HG02885 (cell line): ENCODE measurements around the gene RAVER2.

Source experiments
- ATAC-seq: cut with Tn5 transposase; IDR thresholded peaks from one replicate; pipeline ENCODE4 v1.9.1; 2021; ENCODE audit warnings: mild to moderate bottlenecking; ENCODE audit not compliant: unreplicated experiment, poor library complexity

RAVER2 gene

DNA sequence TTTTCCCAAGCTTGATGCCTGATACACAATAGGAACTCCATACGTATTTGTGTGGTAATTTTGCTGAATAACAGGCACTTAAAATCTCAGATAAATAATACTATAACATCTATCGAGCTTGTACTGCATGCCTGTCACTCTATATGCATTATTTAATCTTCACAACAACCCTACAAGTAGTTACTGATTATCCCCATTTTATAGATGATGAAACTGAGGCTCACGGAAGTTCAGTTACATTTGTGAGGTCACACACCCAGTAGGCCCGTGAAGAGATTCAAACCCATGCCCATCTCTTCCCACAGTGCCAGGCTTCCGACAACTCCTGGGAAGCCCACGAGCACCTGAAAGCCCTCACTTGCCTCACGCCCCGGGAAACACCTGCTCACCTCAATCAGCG, 98.8 kb downstream of the RAVER2 start:
- no peak for ATAC-seq

DNA sequence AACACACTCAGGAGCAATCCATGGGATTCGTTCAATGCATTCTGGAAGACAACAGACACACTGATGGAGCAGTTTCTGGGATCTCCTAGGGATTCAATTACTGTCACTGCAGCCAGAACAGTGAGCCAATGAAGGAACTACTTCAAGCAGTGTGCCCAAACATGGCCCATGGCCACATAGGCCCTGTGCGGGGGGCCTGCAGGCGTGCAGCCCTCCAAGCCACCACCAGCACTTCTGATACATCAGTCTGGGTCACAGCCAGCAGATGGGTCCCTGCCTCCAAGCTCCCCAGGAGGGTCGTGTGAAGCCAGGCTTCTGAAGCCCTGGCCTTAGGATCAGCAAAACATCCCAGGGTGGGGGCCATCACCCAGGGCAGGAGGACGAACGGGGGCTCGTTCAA, 99.3 kb downstream of the RAVER2 start:
- ATAC-seq = no peak

DNA sequence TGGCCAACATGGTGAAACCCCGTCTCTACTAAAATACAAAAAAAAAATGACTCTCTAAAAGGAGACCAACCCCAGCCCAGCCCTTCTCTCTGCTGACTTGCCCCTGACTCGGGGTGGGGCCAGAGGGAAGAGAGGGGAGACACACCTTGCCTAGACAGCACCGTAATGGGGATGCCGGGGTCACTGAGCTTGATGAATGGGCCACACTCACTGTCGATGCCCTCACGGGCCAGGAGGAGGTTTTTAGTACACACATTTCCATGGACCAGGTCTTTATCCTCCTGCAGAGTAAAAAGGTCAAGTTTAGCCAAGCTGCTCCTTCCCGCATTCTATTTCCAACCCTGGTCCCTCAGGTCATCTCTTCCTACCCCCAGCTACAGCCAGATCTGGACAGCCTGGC, 99.7 kb downstream of the RAVER2 start:
- ATAC-seq = no peak

DNA sequence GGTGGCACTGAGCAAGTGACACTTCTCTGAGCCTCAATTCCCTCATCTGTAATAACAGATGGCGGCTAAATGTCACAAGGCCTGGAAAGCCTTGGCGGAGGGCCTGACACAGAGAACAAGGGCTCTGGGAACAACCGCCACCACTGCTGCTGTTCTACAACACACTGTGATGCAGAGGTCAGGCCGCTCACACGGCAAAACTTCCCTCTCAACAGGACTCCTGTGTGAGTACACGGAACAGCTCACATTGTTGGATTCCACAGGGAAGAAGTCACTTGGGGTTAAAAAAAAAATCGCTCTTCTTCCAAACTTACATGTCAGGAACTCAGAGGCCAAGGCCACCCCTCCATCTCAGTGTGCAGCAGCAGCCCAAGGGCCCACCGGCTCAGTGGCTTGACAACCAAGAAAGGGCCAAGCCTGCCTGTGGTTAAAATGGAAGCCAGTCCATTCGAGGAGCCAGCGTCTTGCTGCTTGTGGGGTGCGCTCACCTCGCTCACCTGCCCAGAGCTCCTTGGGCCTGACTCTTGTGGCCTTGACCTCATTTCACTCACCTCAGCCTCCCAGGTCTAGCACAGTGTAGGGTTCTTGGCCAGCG, 101.1 kb downstream of the RAVER2 start:
- ATAC-seq = no peak

DNA sequence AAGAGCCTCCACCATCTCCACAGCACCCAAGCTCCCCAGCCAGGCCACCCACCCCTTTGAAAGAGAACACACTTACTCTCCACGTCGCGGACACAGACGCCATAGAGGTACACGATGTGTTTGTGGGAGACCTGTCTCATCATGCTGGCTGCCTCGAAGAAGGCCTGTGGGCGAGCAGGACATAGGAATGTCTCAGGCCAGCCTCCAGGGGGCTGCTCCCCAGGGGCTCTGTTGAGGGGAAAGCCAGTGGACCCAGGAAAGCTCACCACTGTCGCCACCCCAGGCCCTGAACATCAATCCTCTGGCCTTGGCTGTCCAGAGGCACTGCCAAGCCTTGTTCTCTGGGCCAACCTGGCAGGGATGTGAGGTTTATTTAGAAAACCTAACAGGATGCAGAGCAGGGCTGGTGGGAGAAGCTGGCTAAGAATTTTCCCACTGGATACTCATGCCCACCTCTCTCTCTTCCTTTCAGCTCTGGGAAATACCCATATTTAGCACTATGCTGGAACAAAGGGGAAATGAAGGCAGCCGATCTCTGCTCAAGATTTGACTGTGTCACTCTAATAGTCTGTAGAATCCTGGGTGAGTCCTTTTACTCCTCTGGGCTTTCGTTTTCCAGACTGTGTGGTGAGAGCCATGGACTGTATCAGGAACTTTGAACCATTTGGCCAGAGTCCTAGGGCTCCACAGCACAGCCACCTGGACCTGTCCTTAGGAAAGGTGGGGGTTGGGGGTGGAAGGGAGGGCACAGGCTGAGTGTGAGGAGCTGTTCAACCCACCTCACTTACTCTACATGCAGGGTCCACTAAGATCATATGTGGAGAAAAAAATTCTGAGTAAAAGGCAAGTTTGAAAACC, 101.9 kb downstream of the RAVER2 start:
- no peak for ATAC-seq

DNA sequence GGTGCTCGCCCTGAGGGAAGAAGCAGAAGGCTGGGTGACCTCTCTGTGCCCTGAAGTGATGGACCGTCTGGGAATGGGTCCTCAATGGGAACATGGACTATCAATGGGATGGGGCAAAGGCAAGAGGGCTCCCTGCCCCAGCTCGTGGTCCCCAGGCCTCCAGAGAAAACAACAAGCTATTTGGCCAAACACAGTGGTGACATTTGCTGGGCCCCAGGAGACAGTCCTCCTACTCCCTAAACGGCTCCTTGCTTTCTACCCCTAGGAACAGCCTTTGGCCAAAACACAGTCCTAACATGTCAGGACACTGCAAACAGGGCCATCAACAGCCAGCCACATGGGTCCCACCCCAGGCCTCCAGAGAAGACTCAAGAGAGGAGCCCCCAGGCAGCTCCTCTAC, 102.8 kb downstream of the RAVER2 start:
- ATAC-seq = no peak

DNA sequence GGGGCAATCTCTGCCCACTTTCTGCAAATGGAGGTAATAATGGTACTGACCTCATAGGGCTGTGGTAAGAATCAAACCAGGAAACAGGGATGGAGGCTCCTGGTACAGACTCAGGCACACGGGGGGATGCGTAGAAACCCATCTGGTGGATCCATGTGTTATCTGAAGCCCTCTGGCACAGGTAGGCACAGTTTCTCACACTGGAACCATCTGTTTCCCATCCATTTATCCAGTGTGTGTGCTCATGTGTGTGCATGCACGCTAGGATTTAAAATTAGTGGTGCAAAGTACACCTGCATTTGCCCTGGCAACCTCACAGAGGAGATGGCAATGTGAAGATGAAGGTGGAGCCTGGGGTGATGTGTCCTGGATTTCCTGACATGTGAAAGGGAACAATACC, 103.3 kb downstream of the RAVER2 start:
- ATAC-seq = no peak

DNA sequence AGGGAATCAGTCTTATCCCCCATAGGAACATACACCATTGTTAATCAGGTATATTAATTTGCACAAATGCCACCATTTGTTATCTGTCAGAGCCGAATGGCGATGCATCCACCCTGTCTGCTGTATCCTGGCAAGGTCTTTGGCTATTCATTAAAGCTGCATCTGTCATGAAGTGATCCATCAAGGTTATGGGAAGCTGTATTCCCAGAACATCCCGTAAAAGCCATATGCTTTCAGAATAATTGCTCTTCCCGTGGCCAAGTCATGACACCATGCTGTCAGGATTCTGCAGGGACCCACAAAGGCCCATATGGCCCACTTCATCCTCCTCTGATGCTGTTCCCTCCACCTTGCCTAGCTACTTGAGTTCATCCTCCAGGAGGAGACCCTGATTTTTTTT, 103.9 kb downstream of the RAVER2 start:
- no peak for ATAC-seq

DNA sequence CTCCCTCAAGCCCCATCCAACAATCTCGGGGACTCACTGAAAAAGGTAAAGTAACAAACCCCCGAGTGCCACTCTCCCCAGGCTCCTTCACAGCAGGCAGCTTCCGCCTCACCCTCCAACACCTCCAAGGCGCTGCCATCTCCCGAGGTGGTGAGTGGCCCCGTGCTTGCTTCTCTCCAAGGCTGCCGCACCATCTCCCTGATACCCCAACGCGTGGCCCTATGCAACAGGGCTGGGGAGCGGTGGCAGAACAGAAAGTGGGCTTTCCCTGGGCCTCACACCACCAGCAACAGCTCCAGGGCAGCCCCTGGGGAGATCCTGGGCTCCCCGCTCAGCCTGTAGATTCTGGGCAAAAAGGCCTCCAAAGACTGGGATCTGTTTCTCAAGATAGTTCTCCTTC, 105.1 kb downstream of the RAVER2 start:
- no peak for ATAC-seq

DNA sequence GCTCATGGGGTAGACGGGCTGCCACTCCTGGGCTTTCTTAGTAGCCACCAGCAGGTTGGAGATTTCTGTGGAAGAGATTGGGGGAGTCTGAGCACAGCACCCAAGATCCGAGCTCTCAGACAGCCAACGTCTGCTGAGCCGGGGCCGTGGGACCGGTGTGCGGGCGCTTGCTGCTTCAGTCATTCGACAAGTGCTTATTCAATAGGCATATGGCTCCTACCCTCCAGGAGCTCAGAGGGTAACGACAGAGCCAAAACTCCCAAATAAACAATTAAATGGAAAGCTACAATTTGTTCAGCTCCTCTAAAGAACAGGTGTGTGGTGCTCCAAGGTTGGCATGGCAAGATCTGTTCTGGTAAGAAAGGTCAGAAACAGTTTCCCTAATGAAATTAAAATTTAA, 106.0 kb downstream of the RAVER2 start:
- ATAC-seq = no peak

DNA sequence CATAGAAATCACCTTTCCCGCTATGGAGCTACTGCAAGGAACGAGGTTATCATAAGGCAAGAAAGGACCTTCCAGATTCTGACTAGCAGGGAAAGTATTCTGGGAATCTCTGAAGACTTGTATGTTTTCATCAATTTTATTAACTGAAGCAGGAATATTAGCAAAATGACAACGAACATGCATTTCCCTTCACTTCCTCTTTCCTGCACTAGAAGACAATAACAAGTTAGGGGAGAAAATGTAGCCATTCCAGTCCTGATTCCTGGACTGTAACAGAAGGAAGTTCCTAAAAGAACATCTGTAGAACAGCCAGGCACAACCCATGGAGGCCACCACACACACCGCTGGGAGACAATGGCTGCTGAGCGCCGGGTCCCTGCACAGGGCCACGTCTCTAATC, 106.8 kb downstream of the RAVER2 start:
- no peak for ATAC-seq

DNA sequence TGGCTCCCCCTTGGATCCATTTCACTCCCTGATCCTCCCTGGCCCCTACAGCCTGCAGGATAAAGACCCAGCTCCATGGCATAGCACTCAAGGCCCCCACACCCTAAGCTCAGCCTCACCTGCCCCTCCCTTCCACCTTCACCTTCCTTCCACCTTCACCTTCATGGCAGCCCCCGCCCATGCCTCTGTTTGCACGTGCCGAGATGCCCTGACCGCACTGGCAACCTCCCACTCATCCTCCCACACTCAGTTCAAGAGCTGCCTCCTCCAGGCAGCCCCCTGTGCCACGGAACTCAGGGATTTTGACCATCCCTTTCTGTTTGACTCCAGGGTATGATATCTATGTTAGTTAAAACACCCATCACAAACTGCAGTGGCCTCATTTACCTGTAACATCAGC, 109.8 kb downstream of the RAVER2 start:
- ATAC-seq = no peak

DNA sequence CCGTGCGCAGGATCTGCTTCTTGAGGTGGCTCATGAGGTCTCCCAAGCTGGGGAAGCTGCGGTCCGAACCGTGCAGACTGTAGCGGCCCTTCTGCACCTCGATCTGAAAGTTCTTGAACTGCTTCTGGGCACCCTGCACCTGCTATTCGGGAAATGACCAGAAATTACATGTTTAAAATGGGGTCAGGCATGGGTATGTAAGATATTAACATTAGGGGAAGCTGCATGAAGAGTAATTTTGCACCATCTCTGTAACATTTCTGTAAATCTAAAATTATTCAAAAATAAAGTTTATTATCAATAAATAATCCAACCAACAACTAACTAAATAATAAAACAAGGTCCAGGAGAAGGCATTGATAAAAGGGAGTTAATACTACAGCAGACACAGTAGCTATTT, 110.7 kb downstream of the RAVER2 start:
- no peak for ATAC-seq

DNA sequence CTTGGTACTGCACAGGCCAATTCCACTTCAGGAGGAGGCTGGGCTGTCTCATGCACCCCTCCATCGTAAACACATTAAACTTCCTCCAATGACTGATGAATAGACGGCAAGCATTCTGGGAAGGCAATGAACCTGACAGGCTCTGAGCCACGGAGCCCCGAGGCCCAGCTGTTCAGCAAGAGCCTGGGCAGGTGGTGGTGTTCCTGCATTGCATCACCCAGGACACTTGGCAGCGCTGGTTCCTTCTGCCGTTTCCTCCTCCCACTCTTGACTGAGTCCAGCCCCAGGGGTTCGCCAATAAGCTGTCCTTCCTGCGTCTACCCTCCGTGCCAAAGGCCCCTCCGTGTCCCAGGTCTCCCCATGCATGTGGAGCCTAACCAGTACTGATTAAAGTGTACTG, 111.7 kb downstream of the RAVER2 start:
- no peak for ATAC-seq

DNA sequence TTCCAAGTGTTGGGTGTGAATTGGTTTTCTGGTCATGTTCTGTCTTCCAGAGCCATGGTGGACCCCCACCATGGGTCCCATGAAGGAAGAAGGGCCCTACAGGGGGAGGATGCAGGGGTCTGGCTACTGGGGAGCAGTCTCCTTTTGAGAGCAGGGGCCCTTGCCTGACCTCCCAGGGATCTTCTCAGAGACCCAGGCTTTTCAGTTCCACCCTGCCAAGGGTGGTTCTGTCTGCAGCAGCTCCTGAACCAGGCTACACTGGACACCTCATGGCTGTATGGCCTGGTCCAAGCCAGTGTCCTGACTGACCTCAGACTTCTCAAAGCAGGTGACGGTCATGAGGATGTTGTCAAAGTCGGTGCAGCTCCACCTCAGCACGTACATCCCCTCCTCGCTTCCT, 112.5 kb downstream of the RAVER2 start:
- ATAC-seq = no peak

DNA sequence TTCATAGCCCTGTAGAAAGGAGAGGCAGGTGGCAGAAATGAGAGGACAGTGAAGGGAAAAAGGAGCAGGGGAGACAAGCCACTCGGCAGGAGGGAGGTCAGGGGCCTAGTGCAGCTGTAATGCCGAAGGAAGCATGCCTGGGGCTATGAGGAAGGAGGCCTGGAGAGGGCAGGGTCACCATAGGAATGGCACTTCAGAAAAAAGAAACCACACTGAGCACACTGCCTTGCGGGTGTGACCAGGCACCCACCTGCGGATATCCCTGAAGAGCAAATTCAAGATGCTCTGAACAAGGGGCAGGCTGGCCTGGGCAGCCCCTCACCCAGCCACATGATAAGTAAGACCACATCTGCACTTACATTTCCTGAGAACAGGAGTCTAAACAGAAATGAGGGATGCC, 116.7 kb downstream of the RAVER2 start:
- no peak for ATAC-seq

DNA sequence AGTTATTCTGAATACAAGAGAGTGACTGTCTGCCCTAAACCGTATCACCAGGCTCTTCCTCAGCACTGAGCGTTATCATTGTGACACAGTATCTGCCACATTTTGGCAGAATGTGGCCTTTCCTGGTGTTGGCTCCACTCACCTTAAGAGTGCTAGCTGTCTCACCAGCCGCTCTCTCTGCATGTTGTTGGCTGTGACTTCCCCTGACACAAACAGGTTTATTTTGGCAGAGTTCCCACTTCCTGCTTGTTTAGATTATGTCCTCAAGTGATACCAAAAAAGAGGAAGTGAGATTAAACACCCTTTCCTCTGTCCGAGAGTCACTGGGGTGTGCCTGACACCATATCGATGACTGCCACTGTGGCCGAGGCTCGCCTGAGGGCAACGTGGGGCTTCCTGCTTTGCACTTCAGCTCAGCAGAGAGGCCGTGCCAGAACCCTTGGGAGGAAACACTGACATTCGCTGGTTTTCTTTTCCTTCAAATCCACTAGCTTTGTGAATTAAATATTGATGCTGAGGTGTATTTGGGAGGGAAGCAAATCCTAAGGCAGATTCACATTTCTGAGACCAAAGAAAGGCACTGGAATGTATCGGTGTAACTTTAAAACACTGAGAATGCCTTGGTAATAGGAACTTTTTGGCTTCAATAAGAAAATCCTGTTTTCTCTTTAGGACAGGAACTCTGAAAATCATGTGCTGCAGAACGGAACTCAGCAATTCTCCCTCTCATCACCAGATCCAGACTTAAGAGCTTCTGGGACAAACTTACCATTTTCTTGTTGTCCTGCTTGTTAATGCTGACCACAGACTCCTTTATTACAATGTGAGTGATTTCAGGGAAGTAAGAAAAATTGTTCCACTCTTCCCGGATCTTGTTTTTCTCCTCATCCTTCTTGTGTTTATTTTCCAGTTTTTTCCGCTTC, 119.4 kb downstream of the RAVER2 start:
- peak; percentile 100 for ATAC-seq

DNA sequence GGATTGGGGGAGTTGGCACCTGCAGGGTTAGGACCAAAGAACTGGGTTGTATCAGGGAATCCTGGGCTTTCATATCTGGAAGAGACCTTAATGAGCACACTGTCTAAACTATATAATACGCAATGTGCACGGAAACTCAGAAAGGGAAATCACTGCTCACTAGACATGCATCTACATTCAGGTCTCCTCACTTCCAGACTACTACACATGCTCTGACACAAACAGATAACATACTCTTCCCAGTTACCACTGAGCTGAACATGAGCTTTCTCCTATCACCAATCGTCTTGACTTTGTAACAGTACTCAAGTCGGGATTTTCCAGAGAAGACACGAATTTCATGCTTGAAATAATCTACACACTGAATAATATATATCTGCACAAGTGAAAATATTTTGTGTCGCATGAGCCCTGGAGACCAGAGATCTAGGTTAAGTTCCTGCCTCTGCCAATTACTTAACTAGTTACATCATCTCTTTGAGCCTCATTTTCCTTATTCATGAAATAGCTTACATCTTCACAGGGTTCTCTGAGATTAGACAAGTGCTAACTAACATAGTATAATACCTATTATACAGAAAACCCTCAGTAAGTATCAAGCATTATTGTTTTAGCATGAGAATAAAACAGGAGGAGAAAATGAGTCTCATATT, 120.4 kb downstream of the RAVER2 start:
- ATAC-seq = no peak

DNA sequence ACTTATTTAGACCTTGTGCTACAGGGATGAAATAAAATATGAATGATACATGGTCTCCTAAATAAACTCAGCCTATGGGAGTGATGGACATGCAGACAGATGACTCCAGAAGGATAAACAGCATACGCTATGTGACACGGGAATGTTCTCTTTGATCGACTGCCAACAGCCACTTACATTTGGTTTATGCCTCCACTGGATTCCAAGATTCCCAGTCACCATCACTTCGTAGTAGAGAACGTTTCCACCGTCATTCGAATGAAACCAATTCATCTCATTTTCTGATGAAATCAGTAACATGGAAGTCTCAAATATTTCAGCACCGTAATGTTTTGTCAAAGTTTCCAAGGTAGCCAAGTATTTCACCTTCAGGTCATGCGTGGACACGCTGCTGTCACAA, 121.8 kb downstream of the RAVER2 start:
- no peak for ATAC-seq

DNA sequence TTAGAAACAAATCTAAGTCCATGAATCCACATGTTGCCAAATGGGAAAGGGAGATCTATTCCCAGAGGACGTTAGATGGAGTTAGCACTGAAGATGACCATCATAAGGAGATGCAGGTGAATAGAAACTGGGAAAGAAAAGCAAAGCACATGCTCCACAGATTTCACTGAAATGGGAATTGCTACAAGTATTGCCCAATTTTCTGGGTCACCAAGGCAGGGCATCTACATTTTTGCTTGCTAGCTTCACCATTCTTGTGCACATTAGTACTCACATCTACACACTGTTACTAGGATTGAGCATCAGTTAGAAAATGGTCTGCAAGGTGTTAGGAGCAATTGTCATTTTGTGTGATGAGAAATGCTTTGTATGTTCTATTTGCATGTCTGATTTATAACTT, 122.4 kb downstream of the RAVER2 start:
- no peak for ATAC-seq

DNA sequence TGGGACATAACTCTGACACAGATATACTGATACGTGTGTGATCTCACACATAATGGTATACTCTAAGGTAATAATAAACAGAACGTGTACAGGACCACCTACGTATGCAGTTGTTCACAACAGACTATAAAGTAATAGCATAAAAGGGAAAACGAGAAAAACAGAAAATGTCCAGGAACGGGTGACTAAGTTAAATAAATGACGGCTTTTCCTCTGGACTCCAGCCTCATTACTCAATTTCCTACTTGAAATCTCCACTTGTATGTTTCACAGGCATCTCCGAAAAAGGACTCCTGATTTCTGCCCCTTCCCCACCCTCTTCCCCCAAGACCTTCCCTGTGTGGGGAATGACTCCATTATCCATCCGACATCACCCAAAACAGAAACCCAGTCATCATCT, 126.4 kb downstream of the RAVER2 start:
- ATAC-seq = no peak
